Caco-2 (cell line): ENCODE results near the gene HECTD1. TPM values are rescaled to one million over a fixed set of nuclear protein-coding genes. Genes with fewer than 3 reads are reported as not detected.

Source experiments
- BruUV-seq: library from RNA; stranded (reverse); fragments of 400-500 nt; replicated peaks from 2 replicates; lab custom pipeline; 2021; lab: Mats Ljungman, UMichigan
- CTCF ChIA-PET: fragments of 300-600 bp; sonication (Branson Sonifier 250); formaldehyde crosslinking; loops from one replicate; lab custom pipeline; 2022; ENCODE audit warnings: antibody characterized with exemption; lab: Charles Lee
- POLR2A ChIA-PET: fragments of 300-600 bp; sonication (Branson Sonifier 250); formaldehyde crosslinking; loops from one replicate; lab custom pipeline; 2022; ENCODE audit warnings: antibody characterized with exemption; lab: Charles Lee
- DNase-seq, 2 experiments: peaks; one replicate each; pipeline versions ENCODE4 v3.0.0 to v3.0.0-alpha.2; 2020 to 2022
- H3K27me3 ChIP-seq: replicated peaks from 2 replicates; pipeline ENCODE4 v1.6.0; 2011; ENCODE audit warnings: low read length; ENCODE audit not compliant: control insufficient read depth, insufficient read depth
- H3K36me3 ChIP-seq: 2 replicates; pipeline ENCODE4 v1.5.1; 2011; ENCODE audit warnings: low read length; ENCODE audit not compliant: control insufficient read depth, insufficient read depth
- H3K4me1 ChIP-seq: fragments of 250-450 bp; sonication (Bioruptor Pico); 2 replicates; pipeline ENCODE4 v1.5.1; 2020; ENCODE audit warnings: mild to moderate bottlenecking
- H3K4me3 ChIP-seq: 2 replicates; pipeline ENCODE4 v1.5.1; 2011; ENCODE audit warnings: low read depth, mild to moderate bottlenecking, control low read depth, low read length
- H3K9me3 ChIP-seq: fragments of 250-450 bp; sonication (Bioruptor Pico); 2 replicates; pipeline ENCODE4 v1.5.1; 2020; ENCODE audit warnings: mild to moderate bottlenecking, moderate library complexity
- H3K27ac Mint-ChIP-seq: one replicate; pipeline ENCODE4 v1.8.0; 2022; ENCODE audit warnings: mixed read lengths; ENCODE audit not compliant: unreplicated experiment
- H3K27me3 Mint-ChIP-seq: one replicate; pipeline ENCODE4 v1.8.0; 2022; ENCODE audit warnings: mixed read lengths; ENCODE audit not compliant: insufficient read depth, unreplicated experiment
- H3K36me3 Mint-ChIP-seq: one replicate; pipeline ENCODE4 v1.8.0; 2022; ENCODE audit warnings: mild to moderate bottlenecking, mixed read lengths; ENCODE audit not compliant: insufficient read depth, unreplicated experiment
- H3K4me1 Mint-ChIP-seq: one replicate; pipeline ENCODE4 v1.8.0; 2022; ENCODE audit warnings: low read depth, mixed read lengths; ENCODE audit not compliant: unreplicated experiment
- H3K4me3 Mint-ChIP-seq: one replicate; pipeline ENCODE4 v1.8.0; 2022; ENCODE audit warnings: mild to moderate bottlenecking, moderate library complexity, mixed read lengths; ENCODE audit not compliant: unreplicated experiment
- H3K9me3 Mint-ChIP-seq: one replicate; pipeline ENCODE4 v1.8.0; 2022; ENCODE audit warnings: mixed read lengths; ENCODE audit not compliant: unreplicated experiment
- intact Hi-C: fragments of 100-400 bp; cut with micrococcal nuclease; formaldehyde crosslinking; loops from one replicate; pipeline ENCODE4 v1.10.0; 2022; ENCODE audit not compliant: unreplicated experiment
- total RNA-seq: library from RNA; stranded (reverse); gene quantifications from 2 replicates; pipeline ENCODE4 v1.2.3, GENCODE V29; 2022
- TF ChIP-seq, protein P1 (sequence below), 2 experiments: fragments of 200-600 bp in 1 of 2; IDR thresholded peaks; 1 replicate in 1 of 2; 2 replicates in 1 of 2; pipeline versions ENCODE4 v1.5.1 to v1.8.0; 2011 to 2022; ENCODE audit warnings: antibody characterized with exemption in 1 of 2, control low read depth in 1 of 2, inconsistent platforms in 1 of 2, low read depth in 1 of 2, low read length in 1 of 2, mild to moderate bottlenecking in 1 of 2, moderate library complexity in 1 of 2; ENCODE audit not compliant: insufficient read depth in 1 of 2, severe bottlenecking in 1 of 2, unreplicated experiment in 1 of 2

The HECTD1 gene
- total RNA-seq, 1 experiment from 2014 or later: 146 TPM

DNA sequence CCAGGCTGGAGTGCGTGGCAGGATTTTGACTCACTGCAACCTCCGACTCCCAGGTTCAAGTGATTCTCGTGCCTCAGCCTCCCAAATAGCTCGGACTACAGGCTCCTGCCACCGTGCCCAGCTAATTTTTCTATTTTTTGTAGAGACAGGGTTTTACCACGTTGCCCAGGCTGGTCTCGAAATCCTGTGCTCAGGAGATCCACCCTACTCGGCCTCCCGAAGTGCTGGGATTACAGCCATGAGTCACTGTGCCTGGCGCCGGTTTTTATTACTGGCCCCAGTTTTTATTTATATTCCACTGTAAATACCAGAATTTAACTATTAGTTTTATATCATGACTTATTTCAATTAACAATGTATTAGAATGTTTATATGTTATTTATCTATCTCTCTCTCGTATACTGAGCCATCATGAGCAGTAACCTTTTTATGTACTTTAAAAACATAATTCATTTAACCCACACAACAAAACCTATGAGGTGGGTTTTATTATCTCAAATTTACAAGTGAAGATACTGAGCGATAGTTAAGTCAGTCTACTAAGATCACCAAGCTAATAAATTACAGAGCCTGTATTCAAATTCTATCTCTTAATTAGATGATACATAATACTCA is 47.8 kb downstream of the HECTD1 start:
- Mint-ChIP-seq H3K4me1 (peaks cover 6% of the 10 kb centered on the region), H3K27ac (no peak overlapping the region)
- H3K4me3 ChIP-seq: no peak overlapping the region

DNA sequence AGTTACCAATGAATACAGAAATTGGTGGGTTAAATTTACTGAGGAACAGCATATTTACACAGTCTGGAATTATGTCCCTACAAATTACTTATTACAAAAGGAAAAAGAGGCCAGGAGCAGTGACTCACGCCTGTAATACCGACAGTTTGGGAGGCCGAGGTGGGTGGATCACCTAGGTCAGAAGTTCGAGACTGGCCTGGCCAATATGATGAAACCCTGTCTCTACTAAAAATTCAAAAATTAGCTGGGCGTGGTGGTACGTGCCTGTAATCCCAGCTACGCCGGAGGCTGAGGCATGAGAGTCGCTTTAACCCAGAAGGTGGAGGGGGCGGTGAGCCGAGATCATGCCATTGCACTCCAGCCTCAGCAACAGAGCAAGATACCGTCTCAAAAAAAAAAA is 52.6 kb downstream of the HECTD1 start:
- no peak overlapping the region for H3K4me3 ChIP-seq
- no peak overlapping the region for H3K4me3 Mint-ChIP-seq
- H3K36me3 Mint-ChIP-seq: peaks cover 73% of the 10 kb centered on the region
- no peaks in the 10 kb centered on the region for H3K36me3 ChIP-seq
- H3K9me3 ChIP-seq: no peaks in the 10 kb centered on the region
- POLR2A ChIA-PET: no interaction called here
- no peaks in the 10 kb centered on the region for H3K27me3 Mint-ChIP-seq
- no peak for DNase-seq
- TF ChIP-seq, protein P1, sequence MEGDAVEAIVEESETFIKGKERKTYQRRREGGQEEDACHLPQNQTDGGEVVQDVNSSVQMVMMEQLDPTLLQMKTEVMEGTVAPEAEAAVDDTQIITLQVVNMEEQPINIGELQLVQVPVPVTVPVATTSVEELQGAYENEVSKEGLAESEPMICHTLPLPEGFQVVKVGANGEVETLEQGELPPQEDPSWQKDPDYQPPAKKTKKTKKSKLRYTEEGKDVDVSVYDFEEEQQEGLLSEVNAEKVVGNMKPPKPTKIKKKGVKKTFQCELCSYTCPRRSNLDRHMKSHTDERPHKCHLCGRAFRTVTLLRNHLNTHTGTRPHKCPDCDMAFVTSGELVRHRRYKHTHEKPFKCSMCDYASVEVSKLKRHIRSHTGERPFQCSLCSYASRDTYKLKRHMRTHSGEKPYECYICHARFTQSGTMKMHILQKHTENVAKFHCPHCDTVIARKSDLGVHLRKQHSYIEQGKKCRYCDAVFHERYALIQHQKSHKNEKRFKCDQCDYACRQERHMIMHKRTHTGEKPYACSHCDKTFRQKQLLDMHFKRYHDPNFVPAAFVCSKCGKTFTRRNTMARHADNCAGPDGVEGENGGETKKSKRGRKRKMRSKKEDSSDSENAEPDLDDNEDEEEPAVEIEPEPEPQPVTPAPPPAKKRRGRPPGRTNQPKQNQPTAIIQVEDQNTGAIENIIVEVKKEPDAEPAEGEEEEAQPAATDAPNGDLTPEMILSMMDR (IDR thresholded peaks at IDR 0.05; ENCODE audit: insufficient read depth in 1 of 2, low read depth in 1 of 2, low read length in 1 of 2, severe bottlenecking in 1 of 2, unreplicated experiment in 1 of 2): no peak
- no peaks in the 10 kb centered on the region for H3K27me3 ChIP-seq
- no peaks in the 10 kb centered on the region for H3K4me1 Mint-ChIP-seq
- H3K27ac Mint-ChIP-seq: no peak overlapping the region
- H3K4me1 ChIP-seq: no peaks in the 10 kb centered on the region
- no TSS peak for BruUV-seq
- CTCF ChIA-PET: no interaction called here
- no peaks in the 10 kb centered on the region for H3K9me3 Mint-ChIP-seq
- intact Hi-C loops: no loop called here

More for the DNA sequence above, 47.8 kb downstream of the HECTD1 start:
- ChIA-PET CTCF (no interaction called here), POLR2A (no interaction called here)
- no peaks in the 10 kb centered on the region for H3K27me3 Mint-ChIP-seq
- H3K9me3 Mint-ChIP-seq: no peaks in the 10 kb centered on the region
- no peak overlapping the region for H3K4me3 Mint-ChIP-seq
- H3K9me3 ChIP-seq: no peaks in the 10 kb centered on the region
- H3K4me1 ChIP-seq: peaks cover 14% of the 10 kb centered on the region
- TF ChIP-seq, protein P1 (IDR thresholded peaks at IDR 0.05; ENCODE audit: insufficient read depth in 1 of 2, low read depth in 1 of 2, low read length in 1 of 2, severe bottlenecking in 1 of 2, unreplicated experiment in 1 of 2): no peak
- H3K36me3 ChIP-seq: no peaks in the 10 kb centered on the region
- peaks cover 62% of the 10 kb centered on the region for H3K36me3 Mint-ChIP-seq
- no peak for DNase-seq
- no TSS peak for BruUV-seq
- intact Hi-C loops: loop anchor here (5.0 kb wide), 1 partner anchor 123 kb away; no protein-coding TSS in a partner anchor
- H3K27me3 ChIP-seq: no peaks in the 10 kb centered on the region

DNA sequence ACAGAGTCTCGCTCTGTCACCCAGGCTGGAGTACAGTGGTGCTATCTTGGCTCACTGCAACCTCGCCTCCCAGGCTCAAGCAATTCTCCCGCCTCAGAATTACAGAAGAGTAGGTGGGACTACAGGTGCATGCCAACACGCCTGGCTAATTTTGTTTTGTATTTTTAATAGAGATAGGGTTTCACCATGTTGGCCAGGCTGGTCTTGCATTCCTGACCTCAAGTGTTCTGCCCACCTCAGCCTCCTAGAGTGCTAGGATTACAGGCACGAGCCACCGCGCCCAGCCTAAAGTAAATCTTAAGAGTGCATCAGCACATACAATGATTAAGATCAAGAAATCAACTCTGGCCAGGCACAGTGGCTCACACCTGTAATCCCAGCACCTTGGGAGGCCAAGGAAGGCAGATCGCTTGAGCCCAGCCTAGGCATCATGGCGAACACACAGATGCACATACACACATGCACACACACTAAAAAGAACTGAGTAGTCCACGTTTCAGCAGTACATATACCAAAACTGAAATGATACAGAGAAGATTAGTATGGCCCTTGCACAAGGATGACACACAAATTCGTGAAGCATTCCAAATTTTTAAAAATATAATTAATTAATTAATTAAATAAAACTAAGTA is 65.0 kb downstream of the HECTD1 start:
- Mint-ChIP-seq H3K27me3 (no peaks in the 10 kb centered on the region), H3K4me1 (no peaks in the 10 kb centered on the region), H3K4me3 (no peak overlapping the region), H3K9me3 (no peaks in the 10 kb centered on the region), H3K27ac (no peak overlapping the region), H3K36me3 (peaks cover 48% of the 10 kb centered on the region)
- H3K4me3 ChIP-seq: no peak overlapping the region
- BruUV-seq: no TSS peak
- no peak for DNase-seq
- POLR2A ChIA-PET: no interaction called here
- CTCF ChIA-PET: no interaction called here
- H3K9me3 ChIP-seq: no peaks in the 10 kb centered on the region
- intact Hi-C loops: no loop called here
- H3K27me3 ChIP-seq: no peaks in the 10 kb centered on the region
- H3K4me1 ChIP-seq: no peaks in the 10 kb centered on the region; the same call in 1 of the 2 replicates
- TF ChIP-seq, protein P1 (IDR thresholded peaks at IDR 0.05; ENCODE audit: insufficient read depth in 1 of 2, low read depth in 1 of 2, low read length in 1 of 2, severe bottlenecking in 1 of 2, unreplicated experiment in 1 of 2): no peak
- H3K36me3 ChIP-seq: no peaks in the 10 kb centered on the region; the same call in 1 of the 2 replicates
